GM12878 (cell line): ENCODE data around the gene CHPF2. TPM values are rescaled to one million over a fixed set of nuclear protein-coding genes. Genes with fewer than 3 reads are reported as not detected.

Experiments
- ATAC-seq: fragments of 200-7000 bp; cut with Tn5 transposase; 3 replicates; pipeline ENCODE4 v1.9.1; 2020; ENCODE audit warnings: mild to moderate bottlenecking, moderate library complexity
- BruUV-seq: library from RNA; stranded (reverse); fragments of 400-500 nt; replicated peaks from 2 replicates; lab custom pipeline; 2021; lab: Mats Ljungman, UMichigan
- CTCF ChIA-PET: fragments of 300-600 bp; sonication (Branson Sonifier 250); formaldehyde crosslinking; extraction: SDS; loops from one replicate; lab custom pipeline; 2021; ENCODE audit warnings: inconsistent platforms; lab: Yijun Ruan, JAX
- POLR2A ChIA-PET: fragments of 350-600 bp; formaldehyde crosslinking; extraction: SDS; loops from one replicate; lab custom pipeline; 2021; ENCODE audit warnings: inconsistent platforms; lab: Charles Lee
- RAD21 ChIA-PET: fragments of 300-600 bp; sonication (Branson Sonifier 250); formaldehyde crosslinking; loops from one replicate; lab custom pipeline; 2023; ENCODE audit warnings: antibody characterized with exemption; ENCODE audit not compliant: unreplicated experiment; lab: Charles Lee
- SMC1A ChIA-PET: fragments of 300-600 bp; sonication (Branson Sonifier 250); formaldehyde crosslinking; loops from one replicate; lab custom pipeline; 2023; ENCODE audit not compliant: unreplicated experiment, uncharacterized antibody; lab: Charles Lee
- DNase-seq: peaks from one replicate; pipeline ENCODE4 v3.0.0-alpha.2; 2011; ENCODE audit warnings: low read depth, low spot score
- FAIRE-seq: peaks from 3 replicates; lab custom pipeline; 2011; peaks lifted over from hg19 to GRCh38; lab: Jason Lieb, UNC
- H2AFZ ChIP-seq: 2 replicates; pipeline ENCODE4 v1.6.0; 2011; ENCODE audit warnings: low read depth, low read length, control low read depth; ENCODE audit not compliant: control insufficient read depth
- H3K27ac ChIP-seq: 2 replicates; pipeline ENCODE4 v1.5.1; 2011; ENCODE audit warnings: control low read depth; ENCODE audit not compliant: control insufficient read depth, insufficient read depth
- H3K27me3 ChIP-seq, 2 experiments: replicated peaks in 1 of 2; 2 replicates each; pipeline versions ENCODE4 v1.6.0 to v1.6.1; 2011; ENCODE audit warnings: low read length in 1 of 2; ENCODE audit not compliant: control insufficient read depth in 2 of 2, insufficient read depth in 2 of 2
- H3K36me3 ChIP-seq, 2 experiments: 2 replicates each; pipeline ENCODE4 v1.5.1; 2011; ENCODE audit warnings: low read length in 1 of 2; ENCODE audit not compliant: control insufficient read depth in 2 of 2, insufficient read depth in 2 of 2
- H3K4me1 ChIP-seq: 2 replicates; pipeline ENCODE4 v1.6.1; 2011; ENCODE audit warnings: mild to moderate bottlenecking, low read length, moderate library complexity, mixed read lengths; ENCODE audit not compliant: control insufficient read depth, insufficient read depth
- H3K4me2 ChIP-seq: 2 replicates; pipeline ENCODE4 v1.6.0; 2011; ENCODE audit warnings: control low read depth; ENCODE audit not compliant: control insufficient read depth, insufficient read depth
- H3K4me3 ChIP-seq: fragments of 200-600 bp; sonication (generic); 2 replicates; pipeline ENCODE4 v1.5.1; 2016
- H3K79me2 ChIP-seq: 2 replicates; pipeline ENCODE4 v1.6.0; 2011; ENCODE audit warnings: low read length; ENCODE audit not compliant: control insufficient read depth, insufficient read depth
- H3K9ac ChIP-seq: 2 replicates; pipeline ENCODE4 v1.8.0; 2011; ENCODE audit warnings: low read length, control low read depth, mixed read lengths; ENCODE audit not compliant: control insufficient read depth, insufficient read depth
- H3K9me3 ChIP-seq: replicated peaks from 3 replicates; pipeline ENCODE4 v1.5.1; 2011; ENCODE audit warnings: mild to moderate bottlenecking, low read length; ENCODE audit not compliant: control insufficient read depth, insufficient read depth
- H4K20me1 ChIP-seq: 2 replicates; pipeline ENCODE4 v1.6.0; 2011; ENCODE audit not compliant: control insufficient read depth, insufficient read depth
- EP300 ChIP-seq, 2 experiments: fragments of 150-350 bp in 1 of 2; IDR thresholded peaks; 2 replicates each; pipeline ENCODE4 v1.6.1; 2011 to 2012; ENCODE audit warnings: low read depth in 2 of 2, low read length in 2 of 2, borderline replicate concordance in 1 of 2, improper control_type of control experiment in 1 of 2, inconsistent platforms in 1 of 2; ENCODE audit not compliant: control insufficient read depth in 1 of 2
- IKZF1 ChIP-seq: fragments of 450-650 bp; conservative IDR thresholded peaks from 2 replicates; pipeline ENCODE4 v1.6.1; 2017; ENCODE audit warnings: antibody characterized with exemption, mild to moderate bottlenecking
- MTA3 ChIP-seq: IDR thresholded peaks from 2 replicates; pipeline ENCODE4 v1.6.1; 2012; ENCODE audit warnings: low read length, inconsistent platforms, borderline replicate concordance
- PML ChIP-seq: IDR thresholded peaks from 2 replicates; pipeline ENCODE4 v1.6.1; 2012; ENCODE audit warnings: low read length, inconsistent platforms
- RAD51 ChIP-seq: fragments of 450-650 bp; IDR thresholded peaks from 2 replicates; pipeline ENCODE4 v1.6.1; 2016; ENCODE audit warnings: moderate library complexity, mild to moderate bottlenecking, inconsistent platforms
- RB1 ChIP-seq: fragments of 450-650 bp; formaldehyde crosslinking; IDR thresholded peaks from 2 replicates; pipeline ENCODE4 v1.6.1; 2017; ENCODE audit warnings: mild to moderate bottlenecking, borderline replicate concordance
- RCOR1 ChIP-seq: conservative IDR thresholded peaks from 2 replicates; pipeline ENCODE4 v1.6.1; 2012; ENCODE audit warnings: low read depth, low read length, improper control_type of control experiment
- SIX5 ChIP-seq: IDR thresholded peaks from 2 replicates; pipeline ENCODE4 v1.6.1; 2011; ENCODE audit warnings: mild to moderate bottlenecking, low read depth, low read length, moderate library complexity; ENCODE audit not compliant: severe bottlenecking
- SREBF2 ChIP-seq: IDR thresholded peaks from 2 replicates; pipeline ENCODE4 v1.6.1; 2012; ENCODE audit warnings: mild to moderate bottlenecking, low read length
- STAT3 ChIP-seq: IDR thresholded peaks from 2 replicates; pipeline ENCODE4 v1.6.1; 2011; ENCODE audit warnings: low read depth, low read length, improper control_type of control experiment
- WRNIP1 ChIP-seq: IDR thresholded peaks from 2 replicates; pipeline ENCODE4 v1.6.1; 2011; ENCODE audit warnings: low read depth, low read length, improper control_type of control experiment, borderline replicate concordance
- YY1 ChIP-seq: IDR thresholded peaks from 2 replicates; pipeline ENCODE4 v1.6.1; 2011; ENCODE audit warnings: low read depth, mild to moderate bottlenecking, low read length
- WGBS: methylation state at CpG from one replicate; pipeline ENCODE4 v1.1.6; 2016; ENCODE audit warnings: low lambda C conversion rate; ENCODE audit not compliant: insufficient replicate concordance, insufficient coverage; ENCODE audit errors: missing lambda C conversion rate; 5-methylcytosine and 5-hydroxymethylcytosine counted together
- in situ Hi-C: fragments of 300-500 bp; cut with MboI; formaldehyde crosslinking; loops from 9 replicates; pipeline ENCODE4 v1.14.3; 2018; ENCODE audit warnings: mixed read lengths
- intact Hi-C: fragments of 100-400 bp; cut with micrococcal nuclease; formaldehyde crosslinking; loops from one replicate; pipeline ENCODE4 v1.14.2; 2022; ENCODE audit not compliant: unreplicated experiment
- polyA plus RNA-seq, 11 experiments: library from polyadenylated mRNA; depleted of rRNA in 4 of 11; unstranded in 6 of 11; stranded (reverse) in 5 of 11; fragments of >200 nt; fragmentation: Nextera tagmentation in 4 of 11; fragmentation: Illumina TruSeq in 1 of 11; extraction: Ambion mirVana in 4 of 11; extraction: Trizol in 1 of 11; gene quantifications; 1 replicate in 1 of 11; 2 replicates in 10 of 11; pipeline versions ENCODE4 v1.2.1 to v1.2.3, GENCODE V29; 2011 to 2016; ENCODE audit warnings: inconsistent platforms in 2 of 11, missing spikeins in 2 of 11, low read depth in 1 of 11
- total RNA-seq, 4 experiments: library from RNA; depleted of rRNA in 3 of 4; stranded (reverse); fragments of >200 nt in 3 of 4; fragmentation: Illumina TruSeq in 1 of 4; extraction: Trizol in 1 of 4; gene quantifications; 2 replicates each; pipeline versions ENCODE4 v1.2.1 to v1.2.3, GENCODE V29; 2013 to 2021
- TF ChIP-seq, protein P1 (sequence below): fragments of 450-650 bp; IDR thresholded peaks from 2 replicates; pipeline ENCODE4 v1.6.1; 2017; ENCODE audit warnings: borderline replicate concordance

Gene CHPF2
- total and polyA plus RNA-seq, 10 of the 15 experiments (the other 5 are each of a cell fraction or from before 2014, with no cell fraction given), result 0.23 to 33.1 (median 11.5) TPM

- TF ChIP-seq RCOR1, result no peak
- TF ChIP-seq STAT3, result no peak
- TF ChIP-seq WRNIP1, result no peak
- TF ChIP-seq, protein P1, sequence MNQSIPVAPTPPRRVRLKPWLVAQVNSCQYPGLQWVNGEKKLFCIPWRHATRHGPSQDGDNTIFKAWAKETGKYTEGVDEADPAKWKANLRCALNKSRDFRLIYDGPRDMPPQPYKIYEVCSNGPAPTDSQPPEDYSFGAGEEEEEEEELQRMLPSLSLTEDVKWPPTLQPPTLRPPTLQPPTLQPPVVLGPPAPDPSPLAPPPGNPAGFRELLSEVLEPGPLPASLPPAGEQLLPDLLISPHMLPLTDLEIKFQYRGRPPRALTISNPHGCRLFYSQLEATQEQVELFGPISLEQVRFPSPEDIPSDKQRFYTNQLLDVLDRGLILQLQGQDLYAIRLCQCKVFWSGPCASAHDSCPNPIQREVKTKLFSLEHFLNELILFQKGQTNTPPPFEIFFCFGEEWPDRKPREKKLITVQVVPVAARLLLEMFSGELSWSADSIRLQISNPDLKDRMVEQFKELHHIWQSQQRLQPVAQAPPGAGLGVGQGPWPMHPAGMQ, result no peak
- no peak for TF ChIP-seq IKZF1
Measured at GRCh38 chr7:151218170-151218569, 14.1 kb upstream of the CHPF2 start (continued).

DNA sequence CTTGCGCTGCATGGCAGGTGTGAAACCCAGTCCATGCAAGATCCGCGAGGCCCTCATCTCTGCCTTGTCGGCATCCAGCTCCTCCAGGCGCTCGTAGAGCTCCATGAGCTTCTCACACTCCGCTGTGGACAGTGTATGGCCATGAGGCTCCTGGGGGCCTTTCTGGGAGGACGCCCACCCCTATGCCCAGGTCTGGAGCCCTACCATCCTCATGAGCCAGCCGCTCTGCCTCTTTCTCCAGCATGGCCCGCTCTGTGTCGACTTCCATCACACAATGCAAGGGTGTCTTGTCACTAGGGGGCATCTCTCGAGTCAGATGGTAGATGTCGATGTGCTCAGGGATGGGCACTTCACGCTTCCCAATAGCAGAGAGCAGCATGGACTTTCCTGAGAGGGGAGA, 8.6 kb upstream of the CHPF2 start:
- SMC1A ChIA-PET, result no interaction called here
- FAIRE-seq, result no peak
- DNase-seq, result no peak
- H3K27ac ChIP-seq, result no peak overlapping the region
- intact Hi-C loops, result no loop called here
- no peaks in the 10 kb centered on the region for H4K20me1 ChIP-seq
- 98% methylated on average over 14 of the region's 14 CpGs for WGBS
- ATAC-seq, result no peak
- TF ChIP-seq YY1, result no peak
- no peak for TF ChIP-seq SIX5
- TF ChIP-seq RAD51, result no peak
- TF ChIP-seq SREBF2, result no peak
- no peak for TF ChIP-seq RB1
- TF ChIP-seq RCOR1, result no peak
- no peak for TF ChIP-seq MTA3
- no peak for TF ChIP-seq EP300 (IDR thresholded peaks at IDR 0.05; ENCODE audit: borderline replicate concordance in 1 of 2, control insufficient read depth in 1 of 2, low read depth in 2 of 2, low read length in 2 of 2)
- TF ChIP-seq PML, result no peak
- TF ChIP-seq, all 136 proteins: peak for 0
- no peaks in the 10 kb centered on the region for H3K27me3 ChIP-seq
- peaks cover 15% of the 10 kb centered on the region for H3K79me2 ChIP-seq
- H3K9ac ChIP-seq, result no peak overlapping the region
- peaks cover 16 to 32% of the 10 kb centered on the region in 2 experiments for H3K36me3 ChIP-seq
- CTCF ChIA-PET, result interaction anchor here (0.8 kb wide), 1 partner anchor 21 kb away, joined by 3 read pairs; no protein-coding TSS in a partner anchor
- H2AFZ ChIP-seq, result no peak overlapping the region
- H3K4me3 ChIP-seq, result no peak overlapping the region
- no TSS peak for BruUV-seq
- H3K9me3 ChIP-seq, result no peaks in the 10 kb centered on the region
- RAD21 ChIA-PET, result no interaction called here
- H3K4me2 ChIP-seq, result no peak overlapping the region
- no peaks in the 10 kb centered on the region for H3K4me1 ChIP-seq
- in situ Hi-C loops, result no loop called here
- POLR2A ChIA-PET, result no interaction called here
